HFFc6 (cell line): ENCODE results near the gene GORASP2. TPM values are rescaled to one million over a fixed set of nuclear protein-coding genes. Genes with fewer than 3 reads are reported as not detected.
A peak's percentile ranks its signal among the peaks of the same experiment; 100 is the strongest.

Experiments
- DNase-seq: peaks from one replicate; pipeline ENCODE4 v3.0.0-alpha.2; 2018
- H3K27ac Mint-ChIP-seq: 2 replicates; pipeline ENCODE4 v1.8.0; 2020; ENCODE audit warnings: mild to moderate bottlenecking, mixed read lengths
- H3K27me3 Mint-ChIP-seq: 2 replicates; pipeline ENCODE4 v1.8.0; 2021; ENCODE audit warnings: mild to moderate bottlenecking, moderate library complexity, mixed read lengths; ENCODE audit not compliant: insufficient read depth
- H3K36me3 Mint-ChIP-seq: 2 replicates; pipeline ENCODE4 v1.8.0; 2021; ENCODE audit warnings: low read depth, mixed read lengths
- H3K4me1 Mint-ChIP-seq: 2 replicates; pipeline ENCODE4 v1.8.0; 2020; ENCODE audit warnings: low read depth, mixed read lengths
- H3K4me3 Mint-ChIP-seq: 2 replicates; pipeline ENCODE4 v1.8.0; 2020; ENCODE audit warnings: mild to moderate bottlenecking, moderate library complexity, mixed read lengths
- H3K9me3 Mint-ChIP-seq: 2 replicates; pipeline ENCODE4 v1.8.0; 2020; ENCODE audit warnings: mild to moderate bottlenecking, mixed read lengths
- CTCF ChIP-seq: fragments of 200-600 bp; sonication (generic); IDR thresholded peaks from 2 replicates; pipeline ENCODE4 v1.5.0; 2021; ENCODE audit warnings: antibody characterized with exemption, mild to moderate bottlenecking
- total RNA-seq, 6 experiments: library from RNA; stranded (reverse); fragmentation: NEBNext Ultra II Directional; extraction: Animal tissue kit (Norgen Biotek cat#: 25700); gene quantifications; 2 replicates in 1 of 6; 3 replicates in 5 of 6; pipeline ENCODE4 v1.2.3, GENCODE V29; 2021

GORASP2 gene
- total RNA-seq, 6 experiments from 2014 or later = 113 to 124 (median 120) TPM

- Mint-ChIP-seq H3K36me3 (peaks cover 18% of the 10 kb centered on the region), H3K4me3 (peak overlapping the region; percentile 93), H3K27me3 (no peaks in the 10 kb centered on the region; the same call in 1 of the 2 replicates), H3K27ac (peak overlapping the region; percentile 83), H3K9me3 (no peaks in the 10 kb centered on the region), H3K4me1 (peaks cover 43% of the 10 kb centered on the region)
- peak; percentile 57 for DNase-seq
- no peak for TF ChIP-seq CTCF
Observed at GRCh38 chr2:170930131-170930990, 1.3 kb downstream of the GORASP2 start.

- Mint-ChIP-seq H3K9me3 (no peaks in the 10 kb centered on the region), H3K4me3 (peak overlapping the region; percentile 93), H3K36me3 (peaks cover 18% of the 10 kb centered on the region), H3K27ac (peak overlapping the region; percentile 83), H3K4me1 (peaks cover 43% of the 10 kb centered on the region), H3K27me3 (no peaks in the 10 kb centered on the region; the same call in 1 of the 2 replicates)
- no peak for TF ChIP-seq CTCF
- no peak for DNase-seq
Observed at GRCh38 chr2:170930991-170931266, 1.9 kb downstream of the GORASP2 start.

- H3K4me1 Mint-ChIP-seq = peaks cover 43% of the 10 kb centered on the region
- H3K36me3 Mint-ChIP-seq = peaks cover 18% of the 10 kb centered on the region
- no peak for DNase-seq
- H3K27ac Mint-ChIP-seq = no peak overlapping the region; the same call in 1 of the 2 replicates
- H3K9me3 Mint-ChIP-seq = no peaks in the 10 kb centered on the region
- H3K27me3 Mint-ChIP-seq = no peaks in the 10 kb centered on the region; the same call in 1 of the 2 replicates
- H3K4me3 Mint-ChIP-seq = peak overlapping the region; percentile 68
- TF ChIP-seq CTCF = no peak
Observed at GRCh38 chr2:170932166-170932565, 3.1 kb downstream of the GORASP2 start.

- Mint-ChIP-seq H3K27ac (no peak overlapping the region), H3K4me3 (no peak overlapping the region), H3K27me3 (no peaks in the 10 kb centered on the region; the same call in 1 of the 2 replicates), H3K4me1 (peaks cover 45% of the 10 kb centered on the region), H3K36me3 (peaks cover 18% of the 10 kb centered on the region), H3K9me3 (no peaks in the 10 kb centered on the region)
- no peak for DNase-seq
- TF ChIP-seq CTCF = peak; percentile 51
Observed at GRCh38 chr2:170932948-170933347, 3.9 kb downstream of the GORASP2 start.

GRCh38 chr2:170937709-170938379 lies 8.8 kb downstream of the GORASP2 start:
- H3K4me1 Mint-ChIP-seq = peaks cover 41% of the 10 kb centered on the region
- H3K27me3 Mint-ChIP-seq = no peaks in the 10 kb centered on the region
- H3K36me3 Mint-ChIP-seq = no peaks in the 10 kb centered on the region; the same call in 1 of the 2 replicates
- DNase-seq = no peak
- no peak for TF ChIP-seq CTCF
- no peak overlapping the region for H3K4me3 Mint-ChIP-seq
- no peak overlapping the region for H3K27ac Mint-ChIP-seq
- no peaks in the 10 kb centered on the region for H3K9me3 Mint-ChIP-seq
